DMS 273 treated with DMSO at 0.1 percent for 48 hours (cell line): ENCODE data around the gene MKX.
"Not testable (repeated sequence)": the region's sequence is repeated elsewhere in the genome, so short reads cannot be mapped to it uniquely, and the experiment has no call there.

Source experiments
- DNase-seq: peaks from one replicate; lab custom pipeline; 2025; lab: John Stamatoyannopoulos, UW

Gene MKX

DNA sequence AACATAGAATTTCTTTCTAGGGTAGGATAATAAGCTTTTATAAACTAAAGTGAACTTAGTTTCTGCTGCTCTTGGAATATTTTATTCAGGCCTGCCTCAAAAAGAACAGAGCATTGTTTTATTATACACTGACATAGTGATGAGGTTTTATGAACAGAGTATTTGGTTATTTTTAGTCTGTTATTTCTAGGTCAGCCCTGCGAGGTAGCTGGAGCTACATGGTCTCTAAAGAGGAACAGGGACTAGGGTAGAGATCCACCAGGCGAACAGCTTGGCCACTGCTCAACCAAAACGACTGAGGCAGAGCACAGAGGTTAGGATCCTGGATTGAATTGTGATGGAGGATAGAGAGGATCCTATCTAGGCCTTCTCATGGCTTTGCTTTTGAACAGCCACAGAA is 53.0 kb downstream of the MKX start:
- no peak for DNase-seq

- DNase-seq: no peak
Observed at GRCh38 chr10:27688991-27689390, 56.6 kb downstream of the MKX start.

- DNase-seq: no peak
Observed at GRCh38 chr10:27688276-27688675, 57.3 kb downstream of the MKX start.

GRCh38 chr10:27687743-27688142 is 57.9 kb downstream of the MKX start:
- no peak for DNase-seq

DNA sequence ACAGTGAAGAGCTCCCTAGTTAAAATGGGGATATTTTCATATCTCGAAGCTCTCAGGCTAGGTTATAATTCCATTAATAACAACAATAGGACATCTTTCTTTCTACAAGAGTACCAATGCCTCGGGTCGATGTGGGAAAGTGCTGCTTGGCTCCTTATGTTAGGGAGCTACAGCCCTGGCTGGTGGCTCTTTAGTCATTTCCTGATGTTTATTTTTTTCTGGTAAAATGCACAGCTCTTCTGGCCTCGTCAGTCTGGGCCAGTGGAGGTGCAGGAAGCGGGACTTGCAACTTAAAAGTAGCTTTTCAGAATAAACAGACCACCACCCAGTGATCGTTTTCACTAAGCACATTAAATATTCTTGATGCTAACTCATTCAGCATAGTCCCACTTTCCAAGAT is 58.3 kb downstream of the MKX start:
- DNase-seq: no peak

DNA sequence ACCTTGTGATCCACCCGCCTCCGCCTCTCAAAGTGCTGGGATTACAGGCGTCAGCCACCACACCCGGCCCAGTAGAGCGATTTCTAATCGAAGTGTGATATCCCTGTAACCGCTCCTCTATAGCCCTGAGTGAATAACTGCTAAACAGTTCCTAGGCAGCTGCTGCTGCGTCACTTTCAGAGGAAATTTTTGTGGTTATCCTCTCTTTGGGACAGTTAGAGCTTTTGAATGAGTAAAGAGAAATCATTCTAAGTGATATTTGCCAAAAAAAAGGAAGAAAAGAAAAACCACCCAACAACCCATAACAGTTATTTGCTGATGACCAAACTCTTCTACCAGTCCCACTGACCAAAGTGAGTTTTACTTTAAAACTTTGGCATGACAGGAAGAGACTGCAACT is 59.9 kb downstream of the MKX start:
- no peak for DNase-seq

DNA sequence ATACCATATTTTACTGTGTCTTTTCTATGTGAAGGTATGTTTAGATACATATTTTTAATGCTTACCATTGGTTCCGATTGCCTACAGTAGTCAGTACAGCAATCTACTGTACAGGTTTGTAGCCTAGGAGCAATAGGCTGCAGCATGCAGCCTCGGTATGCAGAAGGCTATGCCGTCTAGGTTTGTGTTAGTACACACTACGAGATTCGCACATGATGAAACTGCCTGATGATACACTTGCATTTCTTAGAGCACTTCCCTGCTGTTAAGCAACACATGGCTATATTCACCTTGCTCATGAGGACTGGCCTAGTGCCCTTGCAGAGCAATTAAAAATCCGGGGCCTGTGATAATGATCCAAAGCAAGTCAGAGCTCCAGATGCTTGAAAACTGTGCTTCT is 62.4 kb downstream of the MKX start:
- DNase-seq: no peak

DNA sequence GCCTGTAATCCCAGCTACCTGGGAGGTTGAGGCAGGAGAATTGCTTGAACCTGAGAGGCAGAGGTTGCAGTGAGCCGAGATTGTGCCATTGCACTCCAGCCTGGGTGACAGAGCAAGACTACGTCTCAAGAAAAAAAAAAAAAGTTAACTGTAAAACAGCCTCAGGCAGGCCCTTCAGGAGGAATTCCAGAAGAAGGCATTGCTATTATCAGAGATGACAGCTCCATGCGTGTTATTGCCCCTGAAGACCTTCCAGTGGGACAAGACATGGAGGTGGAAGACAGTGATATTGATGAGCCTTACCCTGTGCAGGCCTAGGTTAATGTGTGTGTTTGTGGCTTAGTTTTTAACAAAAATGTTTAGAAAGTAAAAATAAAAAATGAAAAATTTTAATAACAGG is 63.8 kb downstream of the MKX start:
- DNase-seq: not testable (repeated sequence)

DNA sequence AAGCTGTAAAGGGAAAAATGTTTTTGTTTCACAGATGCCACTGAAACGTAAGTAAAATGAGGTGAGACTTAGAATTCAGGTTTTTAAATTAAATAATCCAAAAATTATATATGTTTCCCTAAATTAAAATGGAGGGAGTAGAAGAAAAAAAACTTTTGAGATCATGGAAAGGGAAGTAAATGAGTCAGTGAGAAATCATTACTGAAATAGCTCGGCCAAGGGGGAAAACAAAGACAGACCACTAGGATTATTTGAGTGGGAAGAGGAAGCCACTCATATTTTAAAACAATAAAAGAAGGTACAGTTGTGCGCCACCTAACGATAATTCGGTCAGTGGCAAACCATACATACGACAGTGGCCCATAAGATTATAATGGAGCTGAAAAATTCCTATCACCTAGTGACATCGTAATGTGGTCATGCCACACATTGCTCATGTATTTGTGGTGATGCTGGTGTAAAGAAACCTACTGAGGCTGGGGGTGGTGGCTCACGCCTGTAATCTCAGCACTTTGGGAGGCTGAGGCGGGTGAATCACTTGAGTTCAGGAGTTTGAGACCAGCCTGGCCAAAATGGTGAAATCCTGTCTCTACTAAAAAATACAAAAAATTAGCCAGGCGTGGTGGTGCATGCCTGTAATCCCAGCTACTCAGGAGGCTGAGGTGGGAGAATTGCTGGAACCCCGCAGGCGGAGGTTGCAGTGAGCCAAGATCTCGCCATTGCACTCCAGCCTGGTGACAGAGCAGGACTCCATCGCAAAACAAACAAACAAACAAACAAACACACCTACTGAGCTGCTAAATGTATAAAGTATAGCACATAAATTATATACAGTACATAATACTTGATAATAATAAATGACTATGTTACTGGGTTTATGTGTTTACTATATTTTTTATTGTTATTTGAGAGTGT is 64.7 kb downstream of the MKX start:
- DNase-seq: no peak

DNA sequence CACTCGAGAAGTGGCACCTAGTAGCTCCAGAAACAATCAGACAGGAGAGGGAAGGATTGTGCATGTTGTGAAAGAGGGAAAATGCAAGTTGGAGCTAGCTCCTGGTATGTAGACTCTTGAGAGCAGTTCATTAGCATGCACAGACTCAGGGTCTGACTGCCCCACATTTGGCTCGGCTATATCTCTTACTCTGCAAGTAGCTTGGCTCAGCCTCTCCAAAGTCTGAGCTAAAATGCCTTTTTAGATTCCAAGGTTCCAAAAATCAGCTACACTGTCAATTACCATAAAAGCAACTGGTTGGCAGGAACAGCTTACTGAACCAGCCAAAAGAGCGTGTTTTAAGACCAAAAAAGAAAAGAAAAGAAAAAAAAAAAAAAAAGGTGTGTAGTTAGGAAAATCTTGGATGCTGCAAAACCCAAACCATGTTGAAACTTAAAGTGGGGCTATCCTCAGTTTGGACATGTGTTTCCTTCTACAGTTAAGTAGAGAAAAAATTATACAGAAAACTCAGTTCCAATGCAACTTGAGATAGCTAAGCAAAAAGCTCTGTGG is 65.5 kb downstream of the MKX start:
- DNase-seq: no peak

DNA sequence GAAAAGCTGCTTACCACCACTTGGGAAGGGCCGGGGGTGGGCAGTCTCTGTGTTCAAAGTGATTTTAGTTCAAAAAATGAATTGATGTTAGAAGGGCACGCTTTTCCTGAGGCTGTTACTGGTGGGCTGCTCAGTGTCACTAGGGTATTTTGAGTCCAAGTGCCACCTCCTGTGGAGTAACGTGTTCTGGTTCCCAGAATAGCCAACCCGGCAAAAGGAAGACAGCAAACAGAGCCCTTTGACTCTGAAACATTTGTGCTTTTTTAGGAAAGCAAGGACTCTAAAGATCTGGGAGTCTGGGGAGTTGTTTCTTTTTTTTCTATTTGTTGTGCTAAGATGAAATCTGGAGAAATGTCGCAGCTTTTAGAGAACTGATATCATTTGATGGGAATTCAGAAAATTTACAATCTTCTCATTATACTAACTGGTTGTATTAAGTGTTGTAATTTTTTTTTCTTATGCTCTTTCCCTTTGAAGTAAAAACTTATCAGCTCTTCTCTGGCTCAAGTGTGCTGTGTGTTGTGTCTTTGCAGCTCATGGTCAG is 66.2 kb downstream of the MKX start:
- DNase-seq: no peak

DNA sequence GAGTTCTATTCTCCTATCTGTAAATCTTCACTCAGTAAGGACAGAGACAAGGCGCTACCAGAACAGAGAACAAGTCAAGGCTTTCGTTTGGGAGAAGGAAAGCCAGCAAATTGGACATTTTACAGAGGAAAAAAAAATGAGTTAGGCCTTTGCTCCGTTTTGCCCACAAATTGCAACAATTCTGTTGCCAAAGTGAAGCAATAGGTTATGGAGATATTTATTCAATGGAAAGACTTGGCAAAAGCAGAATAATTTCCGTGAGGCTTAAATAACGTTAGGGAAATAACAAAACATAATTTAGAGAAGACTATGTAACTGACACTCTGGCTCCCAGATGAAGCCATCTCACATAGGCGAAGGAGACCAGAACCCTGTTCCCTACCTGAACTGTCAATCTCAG is 67.5 kb downstream of the MKX start:
- no peak for DNase-seq

- no peak for DNase-seq
Observed at GRCh38 chr10:27673065-27673464, 72.6 kb downstream of the MKX start.

DNA sequence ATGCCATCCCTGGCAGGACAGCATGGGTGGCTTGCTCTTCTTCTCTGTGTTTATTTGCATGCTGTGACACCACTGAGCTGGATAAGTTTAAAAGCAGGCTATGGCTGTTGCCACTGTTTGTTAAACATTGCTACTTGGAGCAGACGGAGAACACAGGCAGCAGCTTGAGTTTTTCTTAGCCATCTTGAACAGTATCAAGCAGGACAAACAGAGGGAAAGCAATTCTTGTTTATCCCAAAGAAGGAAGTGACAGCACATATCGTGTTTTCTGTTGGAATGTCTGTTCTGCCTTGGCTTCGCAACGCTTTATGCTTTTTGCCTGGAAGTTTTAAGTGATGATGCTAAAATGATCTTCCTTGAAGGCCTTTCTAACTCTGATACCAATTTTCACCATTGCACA is 73.8 kb downstream of the MKX start:
- no peak for DNase-seq

GRCh38 chr10:27664461-27664860 is 81.2 kb downstream of the MKX start:
- DNase-seq: no peak

GRCh38 chr10:27663621-27664020 is 82.0 kb downstream of the MKX start:
- no peak for DNase-seq

GRCh38 chr10:27661514-27662286 is 83.9 kb downstream of the MKX start:
- DNase-seq: no peak

DNA sequence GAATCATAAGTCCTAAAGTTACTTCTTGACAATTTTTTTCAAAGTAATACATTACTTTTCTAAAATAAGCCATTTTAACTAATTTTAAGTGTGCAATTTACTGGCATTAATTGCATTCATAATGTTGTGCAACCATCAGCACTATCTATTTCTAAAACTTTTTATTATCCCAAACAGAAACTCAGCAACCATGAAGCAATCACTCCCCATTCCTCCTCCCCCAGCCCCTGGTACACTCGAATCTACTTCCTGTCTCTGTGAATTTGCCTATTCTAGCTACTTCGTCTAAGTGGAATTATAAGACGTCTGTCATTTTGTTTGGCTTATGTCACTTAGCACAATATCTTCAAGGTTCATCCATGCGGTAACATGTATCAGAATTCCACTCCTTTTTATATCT is 84.9 kb downstream of the MKX start:
- no peak for DNase-seq

GRCh38 chr10:27660268-27660667 is 85.4 kb downstream of the MKX start:
- no peak for DNase-seq

DNA sequence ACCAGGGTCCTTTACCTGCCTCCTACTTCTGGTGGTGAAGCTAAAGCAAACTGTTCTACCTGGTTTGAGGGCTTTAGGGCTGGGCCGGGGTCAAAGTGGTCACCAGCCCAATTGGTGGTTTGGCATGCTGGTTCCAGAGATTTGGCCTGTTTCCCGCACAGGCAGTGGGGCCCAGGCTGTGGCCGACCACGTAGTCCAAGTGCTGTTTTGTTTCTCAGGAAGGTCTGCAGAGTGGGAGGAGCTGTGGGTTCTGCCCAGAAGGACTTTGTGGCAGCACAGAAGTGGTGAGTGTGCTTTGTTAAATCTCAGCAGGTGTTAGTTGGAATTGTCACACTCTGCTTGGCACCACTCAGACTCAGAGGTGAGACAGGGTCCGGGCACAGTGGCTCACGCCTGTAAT is 85.8 kb downstream of the MKX start:
- no peak for DNase-seq

GRCh38 chr10:27658788-27659187 is 86.8 kb downstream of the MKX start:
- no peak for DNase-seq

DNA sequence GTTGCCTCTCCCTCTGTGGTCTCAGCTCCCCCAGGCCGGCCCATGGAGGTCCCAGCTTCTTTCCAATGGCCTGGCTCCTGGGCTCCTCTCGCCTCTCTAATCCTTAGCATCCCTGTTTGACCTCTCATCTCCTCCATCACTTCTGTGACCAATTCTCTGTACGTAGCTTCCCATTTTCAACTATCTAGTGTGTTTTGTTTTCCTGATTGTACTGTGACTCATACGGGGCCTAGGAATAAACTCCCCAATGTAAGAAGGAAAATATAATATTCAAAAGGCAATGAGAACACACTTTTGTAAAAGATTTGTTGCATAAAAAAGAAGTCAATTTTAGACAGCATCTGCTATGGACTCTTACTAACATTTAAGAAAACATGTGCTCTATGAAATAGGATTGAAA is 90.3 kb downstream of the MKX start:
- no peak for DNase-seq

DNA sequence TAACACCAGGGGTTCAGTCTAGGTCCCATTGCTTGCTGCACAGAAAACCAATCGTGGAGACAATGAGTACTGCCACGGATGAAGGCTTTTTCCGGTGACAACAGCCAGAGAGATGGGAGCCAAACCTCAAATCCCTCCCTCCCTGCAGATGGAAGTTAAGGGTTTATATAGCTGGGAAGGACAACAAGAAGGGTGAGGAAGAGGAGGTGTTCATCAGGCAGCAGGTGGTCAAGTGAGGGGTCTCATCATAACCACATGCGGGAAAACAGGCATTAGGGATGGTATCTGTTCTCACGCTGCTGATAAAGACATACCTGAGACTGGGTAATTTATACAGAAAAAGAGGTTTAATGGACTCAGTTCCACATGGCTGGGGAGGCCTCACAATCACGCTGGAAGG is 91.3 kb downstream of the MKX start:
- no peak for DNase-seq
